ENCODE measurements around the gene RMDN2.

DNA sequence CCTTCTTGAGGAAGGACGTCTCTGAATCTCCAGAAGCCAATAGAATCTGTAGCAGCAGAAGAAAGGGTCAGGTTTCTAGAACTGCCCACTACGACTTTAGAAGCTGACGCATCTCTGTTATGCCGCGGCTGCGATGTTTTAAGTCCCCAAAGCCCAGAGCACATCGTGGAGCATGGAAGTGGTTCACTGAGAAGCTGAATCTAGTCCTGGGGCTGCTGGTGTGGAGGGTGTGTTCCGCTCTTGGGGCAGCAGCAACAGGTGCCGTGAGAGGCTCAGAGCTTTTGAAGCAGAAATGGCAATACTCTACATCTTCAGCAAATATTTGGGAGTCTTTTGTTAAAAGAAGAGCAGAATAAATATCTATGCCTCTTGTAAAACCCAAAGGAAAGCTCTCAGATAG, 48.9 kb upstream of the RMDN2 start:
- TF ChIP-seq, protein P1, sequence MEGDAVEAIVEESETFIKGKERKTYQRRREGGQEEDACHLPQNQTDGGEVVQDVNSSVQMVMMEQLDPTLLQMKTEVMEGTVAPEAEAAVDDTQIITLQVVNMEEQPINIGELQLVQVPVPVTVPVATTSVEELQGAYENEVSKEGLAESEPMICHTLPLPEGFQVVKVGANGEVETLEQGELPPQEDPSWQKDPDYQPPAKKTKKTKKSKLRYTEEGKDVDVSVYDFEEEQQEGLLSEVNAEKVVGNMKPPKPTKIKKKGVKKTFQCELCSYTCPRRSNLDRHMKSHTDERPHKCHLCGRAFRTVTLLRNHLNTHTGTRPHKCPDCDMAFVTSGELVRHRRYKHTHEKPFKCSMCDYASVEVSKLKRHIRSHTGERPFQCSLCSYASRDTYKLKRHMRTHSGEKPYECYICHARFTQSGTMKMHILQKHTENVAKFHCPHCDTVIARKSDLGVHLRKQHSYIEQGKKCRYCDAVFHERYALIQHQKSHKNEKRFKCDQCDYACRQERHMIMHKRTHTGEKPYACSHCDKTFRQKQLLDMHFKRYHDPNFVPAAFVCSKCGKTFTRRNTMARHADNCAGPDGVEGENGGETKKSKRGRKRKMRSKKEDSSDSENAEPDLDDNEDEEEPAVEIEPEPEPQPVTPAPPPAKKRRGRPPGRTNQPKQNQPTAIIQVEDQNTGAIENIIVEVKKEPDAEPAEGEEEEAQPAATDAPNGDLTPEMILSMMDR (IDR thresholded peaks at IDR 0.05): no peak
- no peak for TF ChIP-seq POLR2A (IDR thresholded peaks at IDR 0.05)
